GM18526 (cell line): Measurements from ENCODE around the gene TMEM131.

Source experiments
- POLR2A ChIP-seq: IDR thresholded peaks from 3 replicates; pipeline ENCODE4 v1.6.1; 2011; ENCODE audit not compliant: insufficient read length; ENCODE audit errors: extremely low read depth

TMEM131 gene

GRCh38 chr2:97751752-97752151, 244.0 kb downstream of the TMEM131 start:
- TF ChIP-seq POLR2A, result no peak

GRCh38 chr2:97750017-97750416, 245.7 kb downstream of the TMEM131 start:
- TF ChIP-seq POLR2A, result no peak

- no peak for TF ChIP-seq POLR2A
Observed at GRCh38 chr2:97749581-97749980, 246.2 kb downstream of the TMEM131 start.

GRCh38 chr2:97747716-97748115, 248.0 kb downstream of the TMEM131 start:
- TF ChIP-seq POLR2A, result no peak

DNA sequence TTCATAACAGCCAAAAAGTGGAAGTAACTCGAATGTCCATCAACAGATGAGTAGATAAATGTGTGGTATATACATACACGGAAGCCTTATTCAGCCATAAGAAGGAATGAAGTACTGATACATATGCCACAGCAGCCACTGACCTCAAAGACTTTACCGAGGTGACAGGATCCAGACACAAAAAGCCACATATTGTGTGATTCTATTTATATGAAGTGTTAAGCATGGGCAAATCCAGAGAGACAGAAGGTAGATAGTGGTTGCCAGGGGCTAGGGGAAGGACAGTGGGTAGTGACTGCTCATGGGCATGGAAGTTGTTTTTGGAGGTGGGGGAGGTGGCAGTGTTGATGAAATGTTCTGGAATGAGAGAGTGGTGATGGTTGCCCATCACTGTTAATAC, 248.5 kb downstream of the TMEM131 start:
- TF ChIP-seq POLR2A, result no peak

GRCh38 chr2:97745474-97746174, 250.1 kb downstream of the TMEM131 start:
- TF ChIP-seq POLR2A, result no peak

DNA sequence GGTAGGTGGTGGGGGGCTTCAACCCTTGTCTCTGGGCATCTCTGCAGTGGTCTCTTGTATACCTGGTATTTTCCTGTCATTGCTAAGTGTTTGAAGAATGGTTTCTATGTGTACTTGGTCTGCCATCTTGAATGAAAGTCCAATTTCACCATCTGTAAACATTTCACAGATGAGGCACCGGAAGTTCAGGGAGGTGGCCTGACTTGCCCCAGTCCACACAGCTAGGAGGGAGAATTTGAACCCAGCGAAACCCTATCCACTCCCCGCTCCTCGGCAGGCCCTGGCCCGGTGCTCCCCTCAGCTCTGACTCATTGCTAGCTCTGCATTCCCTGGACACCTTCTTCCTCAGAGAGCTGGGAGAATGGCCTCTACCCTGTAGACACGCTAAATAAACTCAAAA, 251.8 kb downstream of the TMEM131 start:
- TF ChIP-seq POLR2A, result no peak

GRCh38 chr2:97742381-97742847, 253.3 kb downstream of the TMEM131 start:
- TF ChIP-seq POLR2A, result no peak

DNA sequence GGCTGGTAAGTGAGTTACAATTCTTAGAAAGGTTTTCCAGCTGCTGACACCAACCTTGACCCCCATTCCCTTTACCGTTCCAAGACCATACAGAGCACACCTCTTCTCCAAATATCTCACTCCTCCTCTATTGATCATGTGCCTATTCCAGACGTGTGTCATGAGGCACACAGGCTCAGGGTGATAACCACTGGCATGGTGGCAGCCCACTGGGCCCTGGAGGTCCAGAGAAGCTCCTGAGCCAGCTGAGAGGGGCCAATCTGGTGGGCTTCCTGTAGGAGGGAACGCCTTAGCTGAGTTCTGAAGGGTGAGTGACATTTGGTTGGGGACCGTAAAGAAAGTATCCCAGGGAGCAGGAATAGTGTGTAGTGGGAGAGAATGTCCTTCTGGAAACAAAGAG, 254.1 kb downstream of the TMEM131 start:
- TF ChIP-seq POLR2A, result no peak

GRCh38 chr2:97741251-97741650, 254.5 kb downstream of the TMEM131 start:
- no peak for TF ChIP-seq POLR2A

DNA sequence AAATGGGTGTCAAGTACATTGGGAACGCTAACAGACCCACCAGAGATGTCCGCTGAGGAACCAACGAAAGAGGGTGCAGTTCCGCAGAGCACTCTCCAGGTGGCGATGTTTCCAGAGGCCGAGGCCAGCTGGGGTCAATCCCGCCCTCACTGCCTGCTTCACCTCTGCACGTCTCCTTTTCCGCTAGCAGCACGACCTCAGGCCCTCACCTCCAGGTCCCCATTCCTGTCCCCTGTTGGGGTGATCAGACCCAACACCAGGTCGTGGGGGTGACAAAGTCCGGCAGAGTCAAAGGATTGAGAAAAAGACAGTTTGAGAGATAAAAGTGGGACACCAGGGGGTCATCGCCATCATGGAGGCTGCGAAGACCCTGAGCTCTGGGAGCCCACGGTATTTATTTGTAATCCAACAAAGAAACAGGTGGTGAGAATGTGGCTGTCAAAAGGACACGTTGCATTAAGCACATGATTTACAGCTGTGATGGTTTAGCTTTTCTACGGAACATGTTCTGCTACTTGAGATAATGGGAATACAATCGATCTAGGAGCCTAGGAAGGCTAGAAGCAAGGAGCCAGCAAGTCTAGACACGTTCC, 255.1 kb downstream of the TMEM131 start:
- no peak for TF ChIP-seq POLR2A

DNA sequence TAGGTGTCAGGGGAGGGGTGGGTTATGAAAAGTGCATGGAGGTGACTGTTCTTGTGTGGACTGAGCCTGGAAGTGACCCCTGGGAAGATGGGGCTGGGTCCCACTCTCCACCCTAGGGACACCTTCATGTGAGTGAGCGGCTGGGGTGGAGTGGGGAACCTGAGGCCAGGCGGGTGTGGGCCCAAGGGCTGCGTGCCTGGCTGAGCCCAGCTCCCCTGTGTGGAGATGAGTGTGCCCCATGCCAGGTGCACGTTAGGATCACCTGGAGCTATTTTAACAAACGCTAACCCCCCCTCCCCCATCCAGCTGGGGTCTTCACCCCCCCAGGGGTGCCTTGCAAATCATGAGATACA, 255.9 kb downstream of the TMEM131 start:
- no peak for TF ChIP-seq POLR2A

- TF ChIP-seq POLR2A, result no peak
Observed at GRCh38 chr2:97739020-97739892, 256.5 kb downstream of the TMEM131 start.

- no peak for TF ChIP-seq POLR2A
Observed at GRCh38 chr2:97738179-97739019, 257.3 kb downstream of the TMEM131 start.
